K562 (cell line): ENCODE measurements around the gene PPT2. TPM values are rescaled to one million over a fixed set of nuclear protein-coding genes. Genes with fewer than 3 reads are reported as not detected.

Experiments used
- ATF7 ChIP-seq: fragments of 450-650 bp; IDR thresholded peaks from 2 replicates; pipeline ENCODE4 v1.7.1; 2014; ENCODE audit warnings: mild to moderate bottlenecking, moderate library complexity
- BRF2 ChIP-seq: IDR thresholded peaks from 3 replicates; pipeline ENCODE4 v1.6.1; 2011; ENCODE audit warnings: borderline replicate concordance, mild to moderate bottlenecking; ENCODE audit not compliant: insufficient read length, insufficient read depth
- CBFA2T2 ChIP-seq: fragments of 450-650 bp; conservative IDR thresholded peaks from 2 replicates; pipeline ENCODE4 v1.6.1; 2017; ENCODE audit warnings: mild to moderate bottlenecking
- DNMT1 ChIP-seq: fragments of 450-650 bp; IDR thresholded peaks from 2 replicates; pipeline ENCODE4 v1.6.1; 2016; ENCODE audit warnings: antibody characterized with exemption, mild to moderate bottlenecking
- EGR1 ChIP-seq: fragments of 450-650 bp; conservative IDR thresholded peaks from 2 replicates; pipeline ENCODE4 v1.6.1; 2017; ENCODE audit warnings: mild to moderate bottlenecking
- HDAC2 ChIP-seq: fragments of 450-650 bp; IDR thresholded peaks from 2 replicates; pipeline ENCODE4 v1.6.1; 2016; ENCODE audit warnings: mild to moderate bottlenecking
- HDAC3 ChIP-seq: fragments of 450-650 bp; IDR thresholded peaks from 2 replicates; pipeline ENCODE4 v1.6.1; 2018; ENCODE audit warnings: borderline replicate concordance, mild to moderate bottlenecking, moderate library complexity; ENCODE audit not compliant: partially characterized antibody
- MLLT1 ChIP-seq, 2 experiments: fragments of 450-650 bp; IDR thresholded peaks; 2 replicates each; pipeline ENCODE4 v1.6.1; 2016
- PYGO2 ChIP-seq: fragments of 450-650 bp; IDR thresholded peaks from 2 replicates; pipeline ENCODE4 v1.6.1; 2016; ENCODE audit warnings: mild to moderate bottlenecking, missing genetic modification characterization, moderate library complexity, missing compliant biosample characterization
- RBM22 ChIP-seq: fragments of 200-400 bp; formaldehyde crosslinking; IDR thresholded peaks from 2 replicates; pipeline ENCODE4 v1.6.1; 2018; ENCODE audit warnings: low read length, low read depth; ENCODE audit not compliant: poor library complexity, severe bottlenecking
- RCOR1 ChIP-seq, 2 experiments: IDR thresholded peaks; 2 replicates each; pipeline ENCODE4 v1.6.1; 2012; ENCODE audit warnings: low read depth in 2 of 2, low read length in 2 of 2, borderline replicate concordance in 1 of 2, improper control_type of control experiment in 1 of 2
- SIX5 ChIP-seq, 2 experiments: IDR thresholded peaks; 2 replicates each; pipeline ENCODE4 v1.6.1; 2011; ENCODE audit warnings: low read length in 2 of 2, borderline replicate concordance in 1 of 2, low read depth in 1 of 2, mild to moderate bottlenecking in 1 of 2, moderate library complexity in 1 of 2; ENCODE audit not compliant: insufficient read depth in 1 of 2
- TBL1XR1 ChIP-seq, 2 experiments: IDR thresholded peaks; 2 replicates each; pipeline ENCODE4 v1.6.1; 2012; ENCODE audit warnings: improper control_type of control experiment in 2 of 2, low read length in 2 of 2, mild to moderate bottlenecking in 1 of 2
- YBX1 ChIP-seq: fragments of 450-650 bp; IDR thresholded peaks from 2 replicates; pipeline ENCODE4 v1.7.1; 2016; ENCODE audit warnings: mild to moderate bottlenecking
- ZFP1 ChIP-seq: fragments of 450-650 bp; formaldehyde crosslinking; IDR thresholded peaks from 2 replicates; pipeline ENCODE4 v1.4.0; 2020; ENCODE audit warnings: mild to moderate bottlenecking, mixed read lengths
- ZFPM2 ChIP-seq: fragments of 250-450 bp; sonication (Bioruptor Pico); IDR thresholded peaks from 2 replicates; pipeline ENCODE4 v1.5.1; 2022; ENCODE audit warnings: mild to moderate bottlenecking
- ZNF717 ChIP-seq: fragments of 250-450 bp; sonication (Bioruptor Pico); IDR thresholded peaks from 2 replicates; pipeline ENCODE4 v1.5.0; 2021
- ZNF75A ChIP-seq: fragments of 450-650 bp; formaldehyde crosslinking; IDR thresholded peaks from 2 replicates; pipeline ENCODE4 v1.4.0; 2020; ENCODE audit warnings: mild to moderate bottlenecking
- polyA plus RNA-seq, 8 experiments: library from polyadenylated mRNA; depleted of rRNA in 4 of 8; stranded (reverse) in 5 of 8; unstranded in 3 of 8; fragments of >200 nt; fragmentation: Nextera tagmentation in 2 of 8; fragmentation: Illumina TruSeq in 1 of 8; extraction: Ambion mirVana in 2 of 8; extraction: Trizol in 1 of 8; gene quantifications; 2 replicates each; pipeline versions ENCODE4 v1.2.1 to v1.2.3, GENCODE V29; 2011 to 2014; ENCODE audit warnings: inconsistent platforms in 1 of 8, missing spikeins in 1 of 8
- total RNA-seq, 7 experiments: library from RNA; depleted of rRNA in 6 of 7; stranded (reverse); fragments of >200 nt in 6 of 7; fragmentation: Illumina TruSeq in 2 of 7; extraction: Trizol in 2 of 7; gene quantifications; 2 replicates each; pipeline versions ENCODE4 v1.2.1 to v1.2.3, GENCODE V29; 2011 to 2021; ENCODE audit warnings: low replicate concordance in 1 of 7
- TF ChIP-seq, protein P1 (sequence below), 2 experiments: IDR thresholded peaks in 1 of 2; conservative IDR thresholded peaks in 1 of 2; 2 replicates each; pipeline ENCODE4 v1.6.1; 2016; ENCODE audit warnings: low read depth in 2 of 2, mild to moderate bottlenecking in 1 of 2, missing compliant biosample characterization in 1 of 2, missing genetic modification characterization in 1 of 2, moderate library complexity in 1 of 2
- TF ChIP-seq, protein P2 (sequence below): fragments of 250-450 bp; sonication (Bioruptor Pico); IDR thresholded peaks from 2 replicates; pipeline ENCODE4 v1.4.0; 2020; ENCODE audit warnings: mild to moderate bottlenecking, moderate library complexity

PPT2 gene
- total and polyA plus RNA-seq, 9 of the 15 experiments (the other 6 are each of a cell fraction or from before 2014, with no cell fraction given) = 27.4 to 98.8 (median 69.9) TPM

DNA sequence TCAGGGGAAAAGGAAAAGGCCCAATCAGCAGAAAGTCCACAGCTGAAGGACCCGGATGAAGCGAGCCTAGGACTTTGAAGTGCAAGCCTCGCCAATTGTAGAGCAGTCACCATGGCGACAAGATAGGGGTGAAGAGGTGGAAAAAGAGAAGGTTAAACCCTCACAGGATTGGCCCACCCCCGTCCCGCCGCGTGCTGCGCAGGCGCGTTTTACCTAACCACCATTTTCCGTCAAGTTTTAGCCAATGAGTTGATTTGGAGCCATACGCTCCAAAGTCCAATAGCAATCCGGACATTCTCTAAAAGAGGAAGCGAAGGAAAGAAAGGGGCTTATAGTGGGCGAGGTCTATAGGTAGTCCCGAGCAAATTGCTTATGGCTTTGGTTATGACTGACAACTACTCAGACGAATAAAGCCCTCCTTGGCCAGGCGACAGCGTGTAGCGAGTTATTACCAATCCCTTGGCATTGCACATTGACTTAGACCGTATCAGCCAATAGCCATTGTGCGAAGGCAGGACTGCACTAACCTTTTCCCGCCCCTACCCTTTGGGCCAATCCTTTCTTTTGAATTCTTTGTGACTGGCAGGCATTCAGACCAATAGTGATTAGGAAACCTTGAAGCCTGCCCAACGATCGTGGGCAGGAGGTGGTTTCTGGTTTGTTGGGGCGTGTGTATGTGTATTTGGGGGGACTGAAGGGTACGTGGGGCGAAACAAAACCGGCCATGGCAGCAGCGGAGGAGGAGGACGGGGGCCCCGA is 24.0 kb downstream of the PPT2 start, which contains the start of gene RNF5 (continued):
- TF ChIP-seq, protein P1, sequence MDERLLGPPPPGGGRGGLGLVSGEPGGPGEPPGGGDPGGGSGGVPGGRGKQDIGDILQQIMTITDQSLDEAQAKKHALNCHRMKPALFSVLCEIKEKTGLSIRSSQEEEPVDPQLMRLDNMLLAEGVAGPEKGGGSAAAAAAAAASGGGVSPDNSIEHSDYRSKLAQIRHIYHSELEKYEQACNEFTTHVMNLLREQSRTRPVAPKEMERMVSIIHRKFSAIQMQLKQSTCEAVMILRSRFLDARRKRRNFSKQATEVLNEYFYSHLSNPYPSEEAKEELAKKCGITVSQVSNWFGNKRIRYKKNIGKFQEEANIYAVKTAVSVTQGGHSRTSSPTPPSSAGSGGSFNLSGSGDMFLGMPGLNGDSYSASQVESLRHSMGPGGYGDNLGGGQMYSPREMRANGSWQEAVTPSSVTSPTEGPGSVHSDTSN (CRISPR knock-in tag; IDR thresholded peaks at IDR 0.05; ENCODE audit: low read depth) = peak; percentile 97
- TF ChIP-seq, protein P1 (tag; conservative IDR thresholded peaks at IDR 0.05; ENCODE audit: low read depth) = no peak
- TF ChIP-seq RCOR1 (IDR thresholded peaks at IDR 0.05; ENCODE audit: borderline replicate concordance in 1 of 2, low read depth in 2 of 2, low read length in 2 of 2) (peak in 1 of 2 experiments; percentile 76; a peak in 2 of 4 replicates), ZNF717 (CRISPR knock-in tag) (no peak), EGR1 (peak; percentile 66; the same call in 1 of the 2 replicates), TBL1XR1 (IDR thresholded peaks at IDR 0.05; ENCODE audit: low read length in 2 of 2) (peak in 1 of 2 experiments; percentile 4; a peak in 1 of 4 replicates), CBFA2T2 (no peak), DNMT1 (no peak), ZFPM2 (CRISPR knock-in tag) (no peak), ZNF75A (no peak), HDAC2 (no peak), ATF7 (peak; percentile 76), PYGO2 (tag) (no peak; the same call in 1 of the 2 replicates), HDAC3 (no peak), SIX5 (IDR thresholded peaks at IDR 0.05; ENCODE audit: borderline replicate concordance in 1 of 2, insufficient read depth in 1 of 2, low read depth in 1 of 2, low read length in 2 of 2) (no peak), ZFP1 (no peak), BRF2 (no peak), MLLT1 (IDR thresholded peaks at IDR 0.05) (peak in 1 of 2 experiments; percentile 94; a peak in 2 of 4 replicates), YBX1 (no peak), RBM22 (no peak)
- TF ChIP-seq, protein P2, sequence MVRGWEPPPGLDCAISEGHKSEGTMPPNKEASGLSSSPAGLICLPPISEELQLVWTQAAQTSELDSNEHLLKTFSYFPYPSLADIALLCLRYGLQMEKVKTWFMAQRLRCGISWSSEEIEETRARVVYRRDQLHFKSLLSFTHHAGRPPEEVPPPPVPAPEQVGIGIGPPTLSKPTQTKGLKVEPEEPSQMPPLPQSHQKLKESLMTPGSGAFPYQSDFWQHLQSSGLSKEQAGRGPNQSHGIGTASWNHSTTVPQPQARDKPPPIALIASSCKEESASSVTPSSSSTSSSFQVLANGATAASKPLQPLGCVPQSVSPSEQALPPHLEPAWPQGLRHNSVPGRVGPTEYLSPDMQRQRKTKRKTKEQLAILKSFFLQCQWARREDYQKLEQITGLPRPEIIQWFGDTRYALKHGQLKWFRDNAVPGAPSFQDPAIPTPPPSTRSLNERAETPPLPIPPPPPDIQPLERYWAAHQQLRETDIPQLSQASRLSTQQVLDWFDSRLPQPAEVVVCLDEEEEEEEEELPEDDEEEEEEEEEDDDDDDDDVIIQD (CRISPR knock-in tag) = no peak
